ENCODE data around the gene ACAA1.
"Not testable (repeated sequence)": the region's sequence is repeated elsewhere in the genome, so short reads cannot be mapped to it uniquely, and the experiment has no call there.

The ACAA1 gene

GRCh38 chr3:38101811-38102443 lies 35.0 kb downstream of the ACAA1 start:
- DNase-seq (ENCODE audit: low spot score): no peak

- no peak for DNase-seq (ENCODE audit: low spot score)
Observed at GRCh38 chr3:38100498-38100897, 36.4 kb downstream of the ACAA1 start.

GRCh38 chr3:38099518-38099917 lies 37.4 kb downstream of the ACAA1 start:
- DNase-seq (ENCODE audit: low spot score): no peak

GRCh38 chr3:38098376-38098723 lies 38.6 kb downstream of the ACAA1 start:
- DNase-seq (ENCODE audit: low spot score): no peak

- no peak for DNase-seq (ENCODE audit: low spot score)
Observed at GRCh38 chr3:38097446-38098375, 39.2 kb downstream of the ACAA1 start.

GRCh38 chr3:38095669-38096483 lies 41.1 kb downstream of the ACAA1 start:
- no peak for DNase-seq (ENCODE audit: low spot score)

- no peak for DNase-seq (ENCODE audit: low spot score)
Observed at GRCh38 chr3:38094999-38095398, 41.9 kb downstream of the ACAA1 start.

GRCh38 chr3:38090453-38090852 lies 46.5 kb downstream of the ACAA1 start:
- DNase-seq (ENCODE audit: low spot score): no peak

- DNase-seq (ENCODE audit: low spot score): no peak
Observed at GRCh38 chr3:38089163-38089562, 47.8 kb downstream of the ACAA1 start.

- DNase-seq (ENCODE audit: low spot score): no peak
Observed at GRCh38 chr3:38088126-38089078, 48.5 kb downstream of the ACAA1 start.

GRCh38 chr3:38087278-38087677 lies 49.6 kb downstream of the ACAA1 start:
- not testable (repeated sequence) for DNase-seq (ENCODE audit: low spot score)

GRCh38 chr3:38086496-38086895 lies 50.4 kb downstream of the ACAA1 start:
- no peak for DNase-seq (ENCODE audit: low spot score)

- DNase-seq (ENCODE audit: low spot score): no peak
Observed at GRCh38 chr3:38085943-38086324, 51.0 kb downstream of the ACAA1 start.

- DNase-seq (ENCODE audit: low spot score): no peak
Observed at GRCh38 chr3:38085311-38085942, 51.5 kb downstream of the ACAA1 start.

- no peak for DNase-seq (ENCODE audit: low spot score)
Observed at GRCh38 chr3:38084334-38085310, 52.3 kb downstream of the ACAA1 start.

- DNase-seq (ENCODE audit: low spot score): no peak
Observed at GRCh38 chr3:38083871-38084333, 53.0 kb downstream of the ACAA1 start.

- not testable (repeated sequence) for DNase-seq (ENCODE audit: low spot score)
Observed at GRCh38 chr3:38083254-38083653, 53.7 kb downstream of the ACAA1 start.

GRCh38 chr3:38082296-38082695 lies 54.6 kb downstream of the ACAA1 start:
- DNase-seq (ENCODE audit: low spot score): not testable (repeated sequence)

- not testable (repeated sequence) for DNase-seq (ENCODE audit: low spot score)
Observed at GRCh38 chr3:38077073-38077472, 59.9 kb downstream of the ACAA1 start.
